Breast epithelium (tissue), 4 donors: ENCODE results near the gene GLDN. TPM values are rescaled to one million over a fixed set of nuclear protein-coding genes. Genes with fewer than 3 reads are reported as not detected.
"Not testable (repeated sequence)": the region's sequence is repeated elsewhere in the genome, so short reads cannot be mapped to it uniquely, and the experiment has no call there.

Source experiments
- DNase-seq, 2 donors: peaks; one replicate each; pipeline ENCODE4 v3.0.0-alpha.2; 2019; ENCODE audit warnings: low spot score in 2 of 2
- H3K27ac ChIP-seq, 2 donors: fragments of 200-600 bp; sonication (generic) in 1 of 2; one replicate each; pipeline ENCODE4 v1.5.1; 2016 to 2019; ENCODE audit warnings: mild to moderate bottlenecking in 1 of 2
- H3K27me3 ChIP-seq, 2 donors: fragments of 200-600 bp; sonication (generic) in 1 of 2; one replicate each; pipeline versions ENCODE4 v1.5.1 to v1.6.0; 2017 to 2019; ENCODE audit warnings: control low read depth in 1 of 2, mild to moderate bottlenecking in 1 of 2
- H3K36me3 ChIP-seq: fragments of 200-600 bp; one replicate; pipeline ENCODE4 v1.5.1; 2019
- H3K4me1 ChIP-seq, 2 donors: fragments of 200-600 bp; sonication (generic); one replicate each; pipeline ENCODE4 v1.5.1; 2016 to 2019; ENCODE audit warnings: control low read depth in 1 of 2
- H3K4me3 ChIP-seq, 3 donors: fragments of 200-600 bp; sonication (generic); 1 replicate in 2 of 3; 2 replicates in 1 of 3; pipeline ENCODE4 v1.5.1; 2016 to 2019; ENCODE audit warnings: mild to moderate bottlenecking in 3 of 3, moderate library complexity in 2 of 3
- H3K9me3 ChIP-seq, 2 donors: fragments of 200-600 bp; sonication (generic) in 1 of 2; one replicate each; pipeline ENCODE4 v1.5.1; 2016 to 2019; ENCODE audit warnings: control low read depth in 1 of 2
- POLR2A ChIP-seq: fragments of 450-650 bp; IDR thresholded peaks from one replicate; pipeline ENCODE4 v1.6.1; 2016; ENCODE audit warnings: antibody characterized with exemption, mild to moderate bottlenecking, moderate library complexity
- POLR2AphosphoS5 ChIP-seq, 3 donors: sonication (generic); formaldehyde crosslinking; IDR thresholded peaks; one replicate each; pipeline ENCODE4 v1.6.1; 2017; ENCODE audit warnings: antibody characterized with exemption in 3 of 3
- intact Hi-C: fragments of 100-400 bp; cut with DNase I; formaldehyde crosslinking; loops from one replicate; pipeline ENCODE4 v1.15.1; 2023; ENCODE audit warnings: low total_unique reads
- total RNA-seq, 3 donors: library from RNA; depleted of rRNA; stranded (reverse); fragments of >200 nt; gene quantifications; one replicate each; pipeline ENCODE4 v1.1.0, GENCODE V29; 2016
- TF ChIP-seq, protein P1 (sequence below), 3 donors: fragments of 450-650 bp; IDR thresholded peaks; one replicate each; pipeline ENCODE4 v1.5.1; 2016 to 2017; ENCODE audit warnings: antibody characterized with exemption in 3 of 3, mild to moderate bottlenecking in 3 of 3, moderate library complexity in 3 of 3

The GLDN gene
- total RNA-seq, 3 donors from 2014 or later, result 7.3 to 67.2 (median 10.8) TPM

DNA sequence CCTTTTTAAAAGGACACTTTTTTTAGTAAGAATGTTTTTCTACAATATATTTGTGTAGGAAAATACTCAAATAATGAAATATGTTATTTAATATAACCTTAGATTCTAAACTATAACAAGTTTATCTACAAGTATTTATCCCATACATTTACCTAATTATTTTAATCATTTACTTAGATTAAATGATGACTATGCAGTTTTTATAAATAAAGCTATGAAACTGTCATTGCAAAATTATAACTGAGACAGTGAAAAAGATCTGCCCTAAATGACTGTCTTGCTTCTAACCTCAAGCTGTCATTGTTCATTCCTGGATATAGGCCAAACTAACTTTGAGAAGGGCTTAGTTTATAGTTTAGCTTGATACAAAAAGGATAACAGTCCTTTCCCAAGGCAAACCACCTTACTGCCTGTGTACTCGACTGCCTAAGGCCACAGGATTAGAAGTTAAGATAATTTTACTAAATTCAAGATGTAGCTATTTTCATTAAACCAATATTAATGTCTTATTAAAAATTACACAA is 84.1 kb downstream of the GLDN start:
- Histone ChIP-seq H3K36me3 (no peaks in the 10 kb centered on the region), H3K9me3 (no peaks in the 10 kb centered on the region), H3K27me3 (no peaks in the 10 kb centered on the region), H3K4me3 (no peak overlapping the region), H3K4me1 (no peaks in the 10 kb centered on the region), H3K27ac (no peak overlapping the region)
- TF ChIP-seq POLR2AphosphoS5 (IDR thresholded peaks at IDR 0.05), result no peak
- no peak for TF ChIP-seq POLR2A
- TF ChIP-seq, protein P1, sequence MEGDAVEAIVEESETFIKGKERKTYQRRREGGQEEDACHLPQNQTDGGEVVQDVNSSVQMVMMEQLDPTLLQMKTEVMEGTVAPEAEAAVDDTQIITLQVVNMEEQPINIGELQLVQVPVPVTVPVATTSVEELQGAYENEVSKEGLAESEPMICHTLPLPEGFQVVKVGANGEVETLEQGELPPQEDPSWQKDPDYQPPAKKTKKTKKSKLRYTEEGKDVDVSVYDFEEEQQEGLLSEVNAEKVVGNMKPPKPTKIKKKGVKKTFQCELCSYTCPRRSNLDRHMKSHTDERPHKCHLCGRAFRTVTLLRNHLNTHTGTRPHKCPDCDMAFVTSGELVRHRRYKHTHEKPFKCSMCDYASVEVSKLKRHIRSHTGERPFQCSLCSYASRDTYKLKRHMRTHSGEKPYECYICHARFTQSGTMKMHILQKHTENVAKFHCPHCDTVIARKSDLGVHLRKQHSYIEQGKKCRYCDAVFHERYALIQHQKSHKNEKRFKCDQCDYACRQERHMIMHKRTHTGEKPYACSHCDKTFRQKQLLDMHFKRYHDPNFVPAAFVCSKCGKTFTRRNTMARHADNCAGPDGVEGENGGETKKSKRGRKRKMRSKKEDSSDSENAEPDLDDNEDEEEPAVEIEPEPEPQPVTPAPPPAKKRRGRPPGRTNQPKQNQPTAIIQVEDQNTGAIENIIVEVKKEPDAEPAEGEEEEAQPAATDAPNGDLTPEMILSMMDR (IDR thresholded peaks at IDR 0.05), result no peak
- no peak for DNase-seq
- intact Hi-C loops, result no loop called here

DNA sequence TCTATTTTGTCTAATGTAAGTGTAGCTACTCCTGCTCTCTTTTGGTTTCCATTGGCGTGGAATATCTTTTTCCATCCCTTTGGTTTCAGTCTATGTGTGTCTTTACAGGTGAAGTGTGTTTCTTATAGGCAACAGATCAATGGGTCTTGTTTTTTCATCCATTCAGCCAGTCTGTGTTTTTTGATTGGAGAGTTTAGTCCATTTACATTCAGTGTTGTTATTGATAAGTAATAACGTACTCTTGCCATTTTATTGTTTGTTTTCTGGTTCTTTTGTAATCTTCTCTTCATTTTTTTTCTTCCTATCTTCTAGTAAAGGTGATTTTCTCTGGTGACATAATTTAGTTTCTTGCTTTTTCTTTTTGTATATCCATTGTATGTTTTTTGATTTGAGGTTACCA is 97.1 kb downstream of the GLDN start:
- Histone ChIP-seq H3K36me3 (no peaks in the 10 kb centered on the region), H3K27ac (no peak overlapping the region), H3K4me3 (no peak overlapping the region), H3K4me1 (no peaks in the 10 kb centered on the region), H3K27me3 (no peaks in the 10 kb centered on the region), H3K9me3 (no peaks in the 10 kb centered on the region)
- TF ChIP-seq POLR2A (no peak), POLR2AphosphoS5 (IDR thresholded peaks at IDR 0.05) (no peak)
- TF ChIP-seq, protein P1 (IDR thresholded peaks at IDR 0.05), result no peak
- intact Hi-C loops, result no loop called here
- no peak for DNase-seq

DNA sequence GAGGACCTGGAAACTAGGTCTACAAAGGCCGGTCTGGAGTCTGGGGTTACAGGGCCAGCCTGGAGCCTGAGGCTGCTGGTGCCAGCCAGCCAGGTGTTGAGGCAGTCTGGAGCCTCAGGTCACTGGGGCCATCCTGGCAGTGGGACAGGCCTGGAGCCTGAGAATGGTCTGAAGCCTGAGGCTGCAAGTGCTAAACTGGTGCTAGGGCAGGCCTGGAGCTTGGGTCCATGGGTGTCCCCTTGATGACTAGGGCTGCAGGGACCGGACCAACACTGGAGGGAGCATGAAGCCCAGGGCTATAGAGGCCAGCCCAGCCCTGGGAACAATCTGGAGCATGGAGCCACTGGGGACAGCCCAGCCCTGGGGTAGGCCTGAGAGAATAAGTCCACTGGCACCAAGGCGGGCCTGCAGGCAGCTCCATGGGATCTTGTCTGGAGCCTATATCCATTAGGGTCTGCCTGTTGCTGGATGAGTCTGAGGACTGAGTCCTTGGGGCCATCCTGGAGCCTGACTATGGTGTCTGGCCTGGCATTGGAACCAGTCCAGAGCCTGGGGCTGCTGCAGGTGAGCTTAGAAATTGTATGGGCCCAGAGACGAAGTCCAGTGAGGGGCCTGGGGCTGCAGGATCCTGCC is 101.9 kb downstream of the GLDN start:
- Histone ChIP-seq H3K4me1 (no peaks in the 10 kb centered on the region), H3K27me3 (no peaks in the 10 kb centered on the region), H3K27ac (no peak overlapping the region), H3K36me3 (no peaks in the 10 kb centered on the region), H3K9me3 (no peaks in the 10 kb centered on the region), H3K4me3 (no peak overlapping the region)
- intact Hi-C loops, result no loop called here
- DNase-seq, result no peak
- TF ChIP-seq POLR2AphosphoS5 (IDR thresholded peaks at IDR 0.05) (no peak), POLR2A (no peak)
- TF ChIP-seq, protein P1 (IDR thresholded peaks at IDR 0.05), result no peak

DNA sequence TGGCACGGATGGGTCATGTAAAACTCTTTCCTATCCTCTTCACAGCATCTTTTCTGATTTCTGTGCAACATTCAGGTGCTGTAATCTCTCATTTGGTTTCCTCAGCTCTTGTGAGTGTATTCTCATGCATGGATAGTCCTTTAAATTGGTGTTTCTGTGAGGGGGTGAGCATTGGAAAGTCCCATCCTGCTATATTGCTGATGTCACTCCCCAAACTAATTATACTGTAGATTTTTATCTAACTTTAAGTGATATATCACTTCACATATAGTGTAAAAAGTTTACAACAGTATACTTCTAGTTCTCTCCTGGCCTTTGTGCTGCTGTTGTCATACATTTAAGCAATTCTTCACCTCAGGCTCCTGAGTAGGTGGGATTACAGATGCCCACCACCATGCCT is 102.7 kb downstream of the GLDN start:
- no peaks in the 10 kb centered on the region for H3K4me1 ChIP-seq
- no peaks in the 10 kb centered on the region for H3K36me3 ChIP-seq
- H3K4me3 ChIP-seq, result no peak overlapping the region
- intact Hi-C loops, result no loop called here
- no peaks in the 10 kb centered on the region for H3K9me3 ChIP-seq
- no peaks in the 10 kb centered on the region for H3K27me3 ChIP-seq
- no peak for DNase-seq
- TF ChIP-seq, protein P1 (IDR thresholded peaks at IDR 0.05), result no peak
- no peak for TF ChIP-seq POLR2A
- no peak overlapping the region for H3K27ac ChIP-seq

DNA sequence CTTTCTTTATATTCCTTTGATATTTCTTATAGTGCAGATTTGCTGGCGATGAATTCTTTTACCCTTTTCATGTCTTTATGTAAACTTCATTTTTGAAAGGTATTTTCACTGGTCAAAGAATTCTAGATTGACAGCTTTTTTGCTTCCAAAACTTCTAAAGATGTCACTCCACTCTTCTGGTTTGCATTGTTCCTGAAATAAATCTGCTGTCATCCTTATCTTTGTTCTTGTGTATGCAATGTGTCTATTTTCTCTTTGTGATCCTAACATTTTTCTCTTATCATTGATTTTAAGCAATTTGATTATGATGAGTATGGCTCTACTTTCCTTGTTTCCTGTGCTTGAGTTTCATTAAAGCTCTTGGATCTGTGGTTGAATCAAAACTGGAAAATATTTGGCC is 103.4 kb downstream of the GLDN start:
- H3K36me3 ChIP-seq, result no peaks in the 10 kb centered on the region
- intact Hi-C loops, result no loop called here
- no peaks in the 10 kb centered on the region for H3K27me3 ChIP-seq

DNA sequence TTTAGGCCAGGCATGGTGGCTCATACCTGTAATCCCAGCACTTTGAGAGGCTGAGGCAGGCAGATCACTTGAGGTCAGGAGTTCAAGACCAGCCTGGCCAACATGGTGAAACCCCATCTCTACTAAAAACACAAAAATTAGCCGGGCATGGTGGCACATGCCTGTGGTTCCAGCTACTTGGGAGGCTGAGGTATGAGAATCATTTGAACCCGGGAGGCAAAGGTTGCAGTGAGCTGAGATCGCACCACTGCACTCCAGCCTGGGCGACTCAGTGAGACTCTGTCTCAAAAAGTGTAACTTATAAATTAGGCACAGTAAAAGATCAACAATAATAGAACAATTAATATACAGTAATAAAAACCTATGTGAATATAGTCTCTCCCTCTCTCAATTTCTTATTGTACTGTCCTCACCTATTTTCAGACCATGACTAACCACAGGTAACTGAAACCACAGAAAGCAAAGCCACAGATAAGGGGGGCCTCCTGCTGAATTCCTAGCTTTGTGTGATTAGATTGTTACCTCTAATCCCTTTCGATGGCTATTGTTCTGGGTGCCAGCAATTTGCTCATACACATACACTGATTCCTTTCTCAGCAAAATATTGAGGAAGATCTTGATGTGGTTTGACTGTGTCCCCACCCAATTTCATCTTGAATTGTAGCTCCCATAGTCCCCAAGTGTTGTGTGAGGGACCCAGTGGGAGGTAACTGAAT is 104.7 kb downstream of the GLDN start:
- H3K4me1 ChIP-seq, DNase-seq, H3K27me3 ChIP-seq, H3K9me3 ChIP-seq, H3K36me3 ChIP-seq, intact Hi-C loops, H3K27ac ChIP-seq, H3K4me3 ChIP-seq: not testable (repeated sequence)

More for the DNA sequence above, 103.4 kb downstream of the GLDN start:
- no peak for DNase-seq
- Histone ChIP-seq H3K4me3 (no peak overlapping the region), H3K4me1 (no peaks in the 10 kb centered on the region), H3K27ac (no peak overlapping the region), H3K9me3 (no peaks in the 10 kb centered on the region)
- no peak for TF ChIP-seq POLR2A
- no peak for TF ChIP-seq POLR2AphosphoS5 (IDR thresholded peaks at IDR 0.05)
- TF ChIP-seq, protein P1 (IDR thresholded peaks at IDR 0.05), result no peak
